D721Med (cell line): ENCODE data around the gene PDE4B.

Experiments
- DNase-seq: peaks from one replicate; pipeline ENCODE4 v3.0.0; 2011; ENCODE audit warnings: low spot score; ENCODE audit not compliant: insufficient read length
- FAIRE-seq: peaks from 2 replicates; lab custom pipeline; 2011; peaks lifted over from hg19 to GRCh38; lab: Jason Lieb, UNC
- TF ChIP-seq, protein P1 (sequence below): IDR thresholded peaks from 2 replicates; pipeline ENCODE4 v1.5.1; 2012; ENCODE audit warnings: mild to moderate bottlenecking, control low read depth; ENCODE audit not compliant: insufficient read depth; ENCODE audit errors: missing control alignments

Gene PDE4B

DNA sequence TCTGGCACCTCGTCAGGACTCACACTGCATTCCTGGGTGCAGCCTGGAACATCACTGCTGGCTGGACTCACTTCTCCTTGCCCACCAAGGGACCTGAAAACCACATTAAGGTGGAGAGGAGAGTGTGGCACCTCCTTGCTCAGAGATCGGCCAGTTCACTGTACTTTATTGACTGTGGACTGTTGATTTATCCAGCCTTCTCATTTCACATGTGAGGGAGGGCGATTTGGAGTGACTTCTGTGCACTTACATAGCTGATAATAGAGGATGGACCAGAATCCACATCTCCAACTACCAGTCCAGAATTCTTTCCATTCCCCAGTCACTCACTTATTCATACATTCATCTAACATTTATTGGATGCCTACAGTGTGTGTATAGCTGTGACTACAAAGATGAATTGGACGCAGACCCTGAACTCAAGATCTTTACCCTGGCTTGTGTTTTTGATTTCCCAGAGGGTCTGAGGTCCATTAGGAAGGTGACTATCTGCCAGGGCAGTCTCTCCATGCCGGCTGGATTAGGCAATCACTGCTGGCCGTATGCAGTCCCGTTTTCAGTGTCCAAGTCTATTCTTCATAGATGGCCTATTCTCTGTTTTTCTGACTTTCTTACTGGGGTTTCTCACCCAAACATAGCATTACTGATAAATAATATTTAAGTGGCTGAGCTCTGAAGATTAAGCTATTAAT lies 507.7 kb downstream of the PDE4B start:
- no peak for DNase-seq
- no peak for FAIRE-seq
- TF ChIP-seq, protein P1, sequence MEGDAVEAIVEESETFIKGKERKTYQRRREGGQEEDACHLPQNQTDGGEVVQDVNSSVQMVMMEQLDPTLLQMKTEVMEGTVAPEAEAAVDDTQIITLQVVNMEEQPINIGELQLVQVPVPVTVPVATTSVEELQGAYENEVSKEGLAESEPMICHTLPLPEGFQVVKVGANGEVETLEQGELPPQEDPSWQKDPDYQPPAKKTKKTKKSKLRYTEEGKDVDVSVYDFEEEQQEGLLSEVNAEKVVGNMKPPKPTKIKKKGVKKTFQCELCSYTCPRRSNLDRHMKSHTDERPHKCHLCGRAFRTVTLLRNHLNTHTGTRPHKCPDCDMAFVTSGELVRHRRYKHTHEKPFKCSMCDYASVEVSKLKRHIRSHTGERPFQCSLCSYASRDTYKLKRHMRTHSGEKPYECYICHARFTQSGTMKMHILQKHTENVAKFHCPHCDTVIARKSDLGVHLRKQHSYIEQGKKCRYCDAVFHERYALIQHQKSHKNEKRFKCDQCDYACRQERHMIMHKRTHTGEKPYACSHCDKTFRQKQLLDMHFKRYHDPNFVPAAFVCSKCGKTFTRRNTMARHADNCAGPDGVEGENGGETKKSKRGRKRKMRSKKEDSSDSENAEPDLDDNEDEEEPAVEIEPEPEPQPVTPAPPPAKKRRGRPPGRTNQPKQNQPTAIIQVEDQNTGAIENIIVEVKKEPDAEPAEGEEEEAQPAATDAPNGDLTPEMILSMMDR = no peak

DNA sequence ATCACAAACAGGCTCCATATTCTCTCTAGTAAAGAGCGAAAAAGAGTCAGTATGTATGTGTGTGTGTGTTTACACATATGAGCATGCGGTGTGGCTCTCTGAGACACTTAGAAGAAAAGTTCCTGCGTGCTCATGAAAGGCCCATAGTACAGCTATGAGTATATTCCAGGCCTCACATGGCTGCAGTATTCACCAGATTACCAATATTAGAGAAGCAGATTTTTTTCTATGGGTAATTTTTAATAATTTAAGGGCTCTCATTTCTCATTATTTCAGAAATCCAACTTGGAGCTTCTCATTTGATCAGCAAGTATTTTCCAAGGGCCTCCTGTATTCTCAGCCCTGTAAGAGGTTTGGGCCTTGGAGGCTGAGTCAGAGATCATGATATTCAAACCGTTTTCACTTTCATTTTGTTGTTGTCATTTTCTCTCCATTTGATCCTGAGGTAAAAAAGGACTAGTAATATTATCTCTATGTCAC lies 508.3 kb downstream of the PDE4B start:
- TF ChIP-seq, protein P1 = no peak
- DNase-seq = no peak
- no peak for FAIRE-seq

DNA sequence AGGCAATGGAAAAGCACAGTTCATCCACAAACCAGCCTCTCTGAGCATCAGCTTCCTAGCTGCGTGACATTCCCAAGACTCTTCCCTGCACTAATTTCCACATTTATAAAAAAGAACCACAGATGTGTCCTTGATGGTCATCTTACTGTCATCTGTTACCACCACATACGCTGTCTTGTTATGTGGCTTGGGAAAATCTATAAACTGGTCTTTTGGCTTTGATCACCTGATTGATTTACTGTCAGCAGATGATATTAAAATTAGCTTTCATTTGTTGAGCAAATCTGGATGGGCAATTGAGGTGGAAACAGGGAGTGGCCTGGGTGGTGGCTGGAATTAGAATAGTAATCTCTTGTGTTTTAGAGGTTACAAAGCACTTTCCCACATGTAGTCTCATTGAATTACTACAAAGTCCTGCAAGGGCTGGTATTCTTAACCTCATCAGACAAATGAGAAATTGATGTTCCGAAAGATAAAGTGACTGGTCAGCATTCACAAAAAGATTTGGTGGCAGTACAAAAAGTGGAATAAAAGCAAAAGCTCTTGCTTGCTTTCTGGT lies 509.6 kb downstream of the PDE4B start:
- no peak for FAIRE-seq
- TF ChIP-seq, protein P1 = no peak

DNA sequence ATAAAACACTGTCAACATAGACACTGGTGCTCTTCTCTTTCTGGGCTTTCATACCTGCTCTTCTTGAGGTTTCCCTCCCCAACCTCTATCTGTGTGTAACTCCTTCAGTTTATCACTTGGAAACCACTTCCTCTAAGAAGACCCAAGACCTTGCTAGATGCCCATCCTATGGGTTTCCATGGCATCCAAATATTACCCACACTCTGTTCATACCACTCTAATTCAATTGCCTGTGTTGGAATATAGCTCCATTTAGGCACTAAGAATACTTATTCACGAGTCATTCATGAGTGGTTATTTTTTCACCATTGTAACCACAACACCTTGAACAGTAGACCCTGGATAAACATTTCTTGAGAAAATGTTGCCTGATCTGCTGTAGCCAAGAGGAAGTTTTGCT lies 510.1 kb downstream of the PDE4B start:
- TF ChIP-seq, protein P1 = no peak
- DNase-seq = no peak
- FAIRE-seq = peak; percentile 56

More for the DNA sequence above, 509.6 kb downstream of the PDE4B start:
- DNase-seq = no peak

DNA sequence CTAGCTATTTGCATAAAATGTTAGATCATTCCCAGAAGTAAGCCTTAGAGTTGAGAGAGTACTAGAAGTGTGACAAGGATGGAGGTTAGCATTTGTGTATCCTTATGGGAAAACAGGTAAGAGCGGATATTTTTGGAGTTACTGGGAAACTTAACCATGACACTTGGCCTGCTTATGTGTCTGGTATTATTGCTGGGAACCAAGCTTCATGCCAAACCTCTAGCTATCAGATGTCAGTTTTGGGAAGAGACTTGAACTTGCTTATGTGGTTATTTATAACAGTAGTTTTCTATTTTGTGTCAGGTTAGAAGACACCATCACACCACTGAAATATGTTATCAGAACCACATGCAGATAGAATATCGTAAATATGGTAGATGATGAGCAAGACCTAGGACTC lies 511.0 kb downstream of the PDE4B start:
- TF ChIP-seq, protein P1 = no peak
- FAIRE-seq = no peak
- DNase-seq = no peak

DNA sequence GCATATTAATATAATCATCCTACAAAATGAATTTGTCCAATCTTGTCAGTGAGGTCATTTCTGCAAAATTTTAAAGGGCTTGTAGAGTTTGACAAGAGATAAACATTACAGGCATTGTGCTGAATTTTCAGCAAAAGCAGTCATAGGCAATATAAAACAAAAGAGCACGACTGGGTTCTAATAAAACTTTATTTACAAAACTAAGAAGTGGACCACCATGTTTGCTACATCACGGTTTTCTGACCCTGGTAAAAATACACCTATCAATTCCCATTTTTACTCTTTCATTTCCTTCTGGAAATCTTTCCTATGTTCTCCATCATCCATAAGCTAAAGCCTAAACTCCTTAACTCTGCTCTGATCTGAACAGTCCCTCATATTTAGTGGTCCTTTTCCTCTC lies 511.4 kb downstream of the PDE4B start:
- TF ChIP-seq, protein P1 = no peak
- DNase-seq = no peak
- no peak for FAIRE-seq

DNA sequence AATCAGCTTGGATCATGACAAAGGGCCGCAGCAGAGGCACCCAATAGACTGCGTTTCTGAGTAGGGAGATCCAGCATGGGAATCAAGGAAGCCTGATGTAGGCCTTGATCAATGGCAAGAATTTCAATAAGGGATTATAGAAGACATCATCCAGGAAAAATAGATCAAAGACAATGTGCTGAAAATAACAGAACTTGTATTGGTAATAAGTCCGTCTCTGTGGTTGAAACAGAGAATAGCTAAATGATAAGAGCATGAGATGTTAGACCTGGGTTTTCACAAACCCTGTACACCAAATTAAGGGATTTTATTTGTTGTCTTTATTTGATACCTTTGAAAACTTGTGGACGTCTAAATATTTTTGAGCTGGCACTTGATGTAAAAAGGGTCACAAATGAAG lies 513.2 kb downstream of the PDE4B start:
- no peak for DNase-seq
- FAIRE-seq = no peak

More for the DNA sequence above, 513.2 kb downstream of the PDE4B start:
- TF ChIP-seq, protein P1 = no peak
